ENCODE results near the gene SURF1.

- no peak for TF ChIP-seq CTCF (IDR thresholded peaks at IDR 0.05)
- TF ChIP-seq POLR2A (IDR thresholded peaks at IDR 0.05), result no peak
Observed at GRCh38 chr9:133304158-133304470, 52.2 kb downstream of the SURF1 start.

Data from tibial nerve (tissue), 3 donors.